HG03280 (cell line): ENCODE results near the gene SNRNP27.
"Not testable (repeated sequence)": the region's sequence is repeated elsewhere in the genome, so short reads cannot be mapped to it uniquely, and the experiment has no call there.

ENCODE experiments used
- ATAC-seq: cut with Tn5 transposase; IDR thresholded peaks from one replicate; pipeline ENCODE4 v1.9.1; 2021; ENCODE audit warnings: mild to moderate bottlenecking, moderate library complexity; ENCODE audit not compliant: unreplicated experiment

The SNRNP27 gene, protein sequence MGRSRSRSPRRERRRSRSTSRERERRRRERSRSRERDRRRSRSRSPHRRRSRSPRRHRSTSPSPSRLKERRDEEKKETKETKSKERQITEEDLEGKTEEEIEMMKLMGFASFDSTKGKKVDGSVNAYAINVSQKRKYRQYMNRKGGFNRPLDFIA

DNA sequence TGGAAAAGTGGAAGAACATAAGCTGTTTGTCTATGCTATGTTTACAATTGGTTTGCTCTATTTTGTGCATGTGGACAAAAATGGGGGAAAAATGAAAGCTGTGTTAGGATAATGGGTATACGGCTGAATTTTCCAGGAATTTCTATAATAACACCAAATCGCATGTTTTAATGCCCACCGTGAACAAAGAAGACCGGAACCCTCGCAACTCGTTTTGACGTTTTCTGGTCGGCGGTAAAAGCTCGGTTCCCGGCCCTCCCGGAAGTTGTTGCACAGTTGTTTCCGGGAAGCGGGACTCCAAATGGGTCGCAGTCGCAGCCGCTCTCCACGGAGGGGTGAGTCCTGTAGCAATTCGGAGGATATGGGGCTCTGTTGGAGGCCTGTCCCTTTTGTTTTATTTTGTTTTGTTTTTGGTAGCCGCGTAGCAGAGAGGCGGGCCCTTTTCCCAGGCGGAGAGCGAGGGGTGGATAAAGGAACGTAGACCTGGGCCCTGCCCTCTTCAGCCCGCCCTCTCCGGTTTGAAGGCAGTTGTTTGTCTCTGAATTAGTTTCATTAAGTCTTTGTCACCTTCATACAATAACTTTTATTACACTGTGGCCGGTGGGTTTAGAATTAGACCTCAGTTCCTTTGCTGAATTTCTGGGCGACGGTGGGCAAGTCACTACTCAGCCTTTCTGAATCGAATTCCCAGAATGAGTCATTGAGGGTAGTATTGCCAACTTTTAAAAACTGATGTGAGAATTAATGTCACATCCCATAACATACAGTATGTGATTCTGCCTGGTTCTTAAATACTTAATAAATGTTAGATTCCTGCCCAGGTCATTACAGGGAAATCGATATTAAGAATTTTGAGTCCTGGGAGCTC lies at the start of gene SNRNP27:
SNRNP27 (plus strand) TSS at position 273 of the 868 bp plus-strand sequence; CDS start at position 302, 29 bp downstream.
- peak; percentile 68 for ATAC-seq

DNA sequence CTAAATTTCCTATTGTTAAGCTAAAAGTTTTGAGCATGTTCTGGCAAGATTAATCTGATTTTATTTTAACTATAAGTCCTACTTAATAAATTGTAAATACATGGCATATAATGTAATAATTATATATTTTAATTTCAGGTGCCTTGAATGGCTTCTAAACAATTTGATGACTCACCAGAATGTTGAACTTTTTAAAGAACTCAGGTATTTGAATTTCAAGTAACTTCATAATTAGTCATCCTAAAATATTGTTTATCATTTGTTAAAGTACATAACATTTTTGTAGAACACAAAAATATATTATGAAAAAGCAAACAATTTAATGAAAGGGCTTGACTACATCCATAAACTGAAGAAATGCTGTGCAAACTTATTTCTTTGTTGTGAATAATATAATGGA lies 49.8 kb upstream of the SNRNP27 start:
- no peak for ATAC-seq

DNA sequence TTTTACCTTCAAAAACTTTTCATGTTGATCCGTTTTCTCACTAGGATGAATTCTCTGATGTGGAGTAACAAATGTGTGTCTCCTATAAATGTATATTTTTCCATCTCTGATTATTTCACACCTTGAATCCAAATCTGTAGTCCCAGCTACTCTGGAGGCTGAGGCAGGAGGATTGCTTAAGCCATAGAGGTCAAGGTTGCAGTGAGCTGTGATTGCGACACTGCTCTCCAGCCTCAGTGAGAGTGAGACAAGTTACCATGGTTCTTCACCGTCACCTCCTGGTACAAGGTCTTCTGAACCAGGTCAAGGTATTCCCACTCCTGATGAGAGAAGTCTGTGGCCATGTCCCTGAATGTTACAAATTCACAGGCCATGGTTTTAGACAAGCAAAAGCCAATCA lies 49.2 kb upstream of the SNRNP27 start:
- ATAC-seq, result no peak

DNA sequence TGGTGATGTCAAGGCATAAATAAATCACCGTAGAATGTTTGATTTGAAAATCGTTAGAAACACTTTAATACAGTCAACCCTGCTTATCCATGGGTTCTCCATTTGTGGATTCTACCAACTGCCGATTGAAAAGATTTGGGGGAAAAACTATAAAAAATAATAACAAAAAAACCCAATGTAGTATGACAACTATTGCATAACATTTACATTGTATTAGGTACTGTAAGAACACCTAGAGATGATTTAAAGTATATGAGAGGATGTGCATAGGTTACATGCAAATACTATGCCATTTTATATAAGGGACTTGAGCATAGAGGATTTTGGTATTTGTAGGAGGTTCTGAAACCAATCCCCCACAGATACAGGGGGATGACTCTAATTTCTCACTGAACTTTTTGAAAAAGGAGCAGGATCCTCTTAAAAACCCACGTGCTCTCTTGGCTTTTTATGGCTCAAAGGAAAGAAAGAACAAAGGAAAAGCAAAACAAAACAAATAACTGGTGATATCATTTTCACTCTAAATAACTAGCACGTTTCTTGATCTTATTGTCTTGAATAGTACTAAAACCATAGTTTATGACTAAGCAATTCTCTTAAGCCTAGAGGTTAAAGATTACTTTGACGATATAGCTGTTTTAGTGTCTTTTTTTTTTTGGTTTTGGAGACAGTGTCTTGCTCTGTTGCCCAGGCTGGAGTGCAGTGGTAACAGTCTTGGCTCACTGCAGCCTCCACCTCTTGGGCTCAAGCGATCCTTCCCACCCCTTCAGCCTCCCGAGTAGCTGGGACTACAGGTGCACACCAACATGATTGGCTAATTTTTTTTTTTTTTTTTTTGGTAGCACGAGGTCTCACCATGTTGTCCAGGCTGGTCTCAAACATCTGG lies 47.3 kb upstream of the SNRNP27 start:
- no peak for ATAC-seq

- ATAC-seq, result no peak
Measured at GRCh38 chr2:69847068-69847828, 46.5 kb upstream of the SNRNP27 start.

DNA sequence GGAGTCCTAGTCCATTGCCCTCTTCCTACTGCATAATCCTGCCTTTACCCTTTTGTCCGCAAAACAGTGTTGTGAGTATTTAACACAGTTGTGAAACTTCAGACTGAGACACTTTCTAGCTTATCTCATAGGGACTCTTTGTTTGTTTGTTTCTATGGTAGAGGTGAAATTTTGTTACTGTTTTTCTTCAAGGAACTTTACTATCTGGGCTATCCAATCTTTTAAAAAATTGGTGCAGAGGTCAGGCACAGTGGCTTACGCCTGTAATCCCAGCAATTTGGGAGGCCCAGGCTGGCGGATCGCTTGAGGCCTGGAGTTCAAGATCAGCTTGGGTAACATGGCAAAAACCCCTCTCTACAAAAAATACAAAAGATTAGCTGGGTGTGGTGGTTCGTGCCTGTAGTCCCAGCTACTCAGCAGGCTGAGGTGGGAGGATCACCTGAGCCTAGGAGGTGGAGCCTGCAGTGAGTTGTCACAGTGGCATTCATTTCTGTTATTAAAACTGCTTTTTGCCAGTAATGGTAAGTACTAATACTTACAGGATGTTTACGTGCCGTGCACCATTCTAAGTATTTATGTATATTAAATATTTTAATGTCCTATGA lies 45.5 kb upstream of the SNRNP27 start:
- ATAC-seq, result no peak

DNA sequence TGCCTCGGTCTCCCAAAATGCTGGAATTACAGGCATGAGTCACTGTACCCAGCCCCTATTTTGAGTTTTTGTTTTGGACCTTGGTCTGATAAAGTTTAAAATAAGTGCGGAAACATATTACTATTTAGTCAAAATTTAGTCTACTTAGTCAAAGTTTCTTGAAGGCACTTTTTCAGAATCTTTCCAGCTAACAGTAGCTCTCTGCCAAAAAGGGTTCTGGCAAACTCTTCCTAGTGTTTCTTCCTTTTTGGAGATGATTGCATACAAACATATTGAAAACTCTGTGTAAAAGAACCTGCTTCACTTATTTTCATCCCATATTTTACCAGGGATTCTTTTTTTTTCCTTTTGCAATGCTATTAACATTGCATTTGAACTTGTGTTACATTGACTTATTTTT lies 35.5 kb upstream of the SNRNP27 start:
- no peak for ATAC-seq

DNA sequence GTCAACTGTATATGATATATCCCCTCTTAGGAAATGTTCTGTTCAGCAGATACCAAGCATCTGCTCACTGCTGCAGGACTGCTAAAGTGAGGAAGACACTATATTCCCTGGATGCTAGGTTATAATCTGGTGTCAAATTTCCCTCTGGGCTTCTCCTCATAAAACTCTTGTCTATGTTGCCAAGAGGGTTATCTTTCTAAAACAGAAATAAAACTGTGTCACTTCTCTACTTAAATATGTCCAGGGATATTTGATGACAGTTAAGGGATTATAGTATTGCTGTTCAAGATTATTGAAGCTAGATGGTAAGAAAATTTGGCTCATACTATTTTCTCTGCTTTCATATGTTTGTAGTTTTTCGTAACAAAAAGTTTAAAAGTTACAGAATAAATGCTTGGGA lies 30.5 kb upstream of the SNRNP27 start:
- ATAC-seq, result no peak

- no peak for ATAC-seq
Measured at GRCh38 chr2:69888451-69888850, 5.3 kb upstream of the SNRNP27 start.

DNA sequence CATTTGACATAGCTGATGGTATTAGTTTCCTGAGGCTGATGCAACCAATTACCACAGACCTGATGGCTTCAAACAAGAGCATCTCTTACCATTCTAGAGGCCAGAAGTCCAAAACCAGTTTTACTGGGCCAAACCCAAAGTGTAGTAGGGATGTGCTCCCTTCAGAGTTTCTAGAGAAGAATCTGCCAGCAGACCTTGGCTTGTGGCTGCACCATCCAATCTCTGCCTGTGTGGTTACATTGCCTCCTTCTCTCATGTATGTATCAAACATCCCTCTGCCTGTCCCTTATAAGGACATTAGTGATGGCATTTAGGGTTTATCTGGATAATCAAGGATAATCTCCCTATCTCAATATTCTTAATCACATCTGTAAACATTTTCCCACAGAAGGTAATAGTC lies 4.5 kb upstream of the SNRNP27 start:
- no peak for ATAC-seq

- no peak for ATAC-seq
Measured at GRCh38 chr2:69890881-69891280, 2.9 kb upstream of the SNRNP27 start.

- not testable (repeated sequence) for ATAC-seq
Measured at GRCh38 chr2:69892838-69893424, 825 bp upstream of the SNRNP27 start.

GRCh38 chr2:69894737-69895136 lies 981 bp downstream of the SNRNP27 start:
- ATAC-seq, result not testable (repeated sequence)

DNA sequence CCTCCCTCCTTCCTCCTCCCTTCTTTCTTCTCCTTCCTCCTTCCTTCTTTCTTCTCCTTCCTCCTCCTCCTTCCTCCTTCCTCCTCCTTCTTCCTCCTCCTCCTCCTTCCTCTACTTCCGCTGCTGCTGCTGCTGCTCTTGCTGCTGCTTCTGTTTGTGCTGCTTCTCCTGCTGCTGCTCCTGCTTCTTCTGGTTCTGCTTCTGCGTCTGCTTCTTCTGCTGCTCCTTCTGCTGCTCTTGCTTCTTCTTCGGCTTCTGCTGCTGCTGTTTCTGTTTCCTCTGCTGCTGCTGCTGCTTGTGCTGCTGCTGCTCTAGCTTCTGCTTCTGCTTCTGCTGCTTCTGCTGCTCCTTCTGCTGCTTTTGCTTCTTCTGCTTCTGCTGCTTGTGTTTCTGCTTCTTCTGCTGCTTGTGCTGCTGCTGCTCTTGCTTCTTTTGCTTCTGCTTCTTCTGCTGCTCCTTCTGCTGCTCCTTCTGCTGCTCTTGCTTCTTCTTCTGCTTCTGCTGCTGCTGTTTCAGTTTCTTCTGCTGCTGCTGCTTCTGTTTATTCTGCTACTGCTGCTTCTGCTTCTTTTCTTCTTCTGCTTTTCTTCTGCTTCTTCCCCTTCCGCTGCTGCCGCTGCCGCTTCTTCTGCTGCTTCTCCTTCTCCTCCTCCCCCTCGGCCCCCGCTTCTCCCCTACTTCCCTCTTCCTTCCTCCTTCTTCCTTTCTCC lies 8.6 kb downstream of the SNRNP27 start:
- no peak for ATAC-seq

GRCh38 chr2:69907216-69907615 lies 13.5 kb downstream of the SNRNP27 start:
- no peak for ATAC-seq

DNA sequence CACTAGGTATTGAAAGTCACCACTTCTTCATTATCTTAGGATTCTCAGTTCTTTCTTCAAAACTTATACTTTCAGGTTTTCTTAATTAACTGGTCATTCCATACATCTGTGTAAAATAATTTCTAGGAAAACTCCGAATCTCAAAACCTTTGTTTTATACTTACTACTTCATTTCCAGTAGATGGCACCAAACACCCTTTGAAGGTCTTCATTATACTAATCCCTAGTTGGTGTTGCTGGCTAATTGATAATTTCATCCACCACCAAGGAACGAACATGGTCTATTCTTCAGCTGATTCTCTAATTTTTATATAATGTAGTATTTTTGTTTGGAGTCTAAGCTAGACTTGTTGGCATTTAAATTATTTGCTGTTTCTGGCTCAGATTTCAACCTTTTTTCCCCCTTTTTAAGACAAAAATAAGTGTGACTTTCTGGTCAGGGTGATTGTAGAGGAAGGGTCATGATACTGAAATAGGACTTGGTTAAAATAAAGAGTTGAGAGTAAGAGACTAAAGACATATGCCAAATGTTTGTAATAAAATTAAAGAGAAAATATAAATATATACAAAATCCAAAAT lies 18.3 kb downstream of the SNRNP27 start:
- no peak for ATAC-seq

DNA sequence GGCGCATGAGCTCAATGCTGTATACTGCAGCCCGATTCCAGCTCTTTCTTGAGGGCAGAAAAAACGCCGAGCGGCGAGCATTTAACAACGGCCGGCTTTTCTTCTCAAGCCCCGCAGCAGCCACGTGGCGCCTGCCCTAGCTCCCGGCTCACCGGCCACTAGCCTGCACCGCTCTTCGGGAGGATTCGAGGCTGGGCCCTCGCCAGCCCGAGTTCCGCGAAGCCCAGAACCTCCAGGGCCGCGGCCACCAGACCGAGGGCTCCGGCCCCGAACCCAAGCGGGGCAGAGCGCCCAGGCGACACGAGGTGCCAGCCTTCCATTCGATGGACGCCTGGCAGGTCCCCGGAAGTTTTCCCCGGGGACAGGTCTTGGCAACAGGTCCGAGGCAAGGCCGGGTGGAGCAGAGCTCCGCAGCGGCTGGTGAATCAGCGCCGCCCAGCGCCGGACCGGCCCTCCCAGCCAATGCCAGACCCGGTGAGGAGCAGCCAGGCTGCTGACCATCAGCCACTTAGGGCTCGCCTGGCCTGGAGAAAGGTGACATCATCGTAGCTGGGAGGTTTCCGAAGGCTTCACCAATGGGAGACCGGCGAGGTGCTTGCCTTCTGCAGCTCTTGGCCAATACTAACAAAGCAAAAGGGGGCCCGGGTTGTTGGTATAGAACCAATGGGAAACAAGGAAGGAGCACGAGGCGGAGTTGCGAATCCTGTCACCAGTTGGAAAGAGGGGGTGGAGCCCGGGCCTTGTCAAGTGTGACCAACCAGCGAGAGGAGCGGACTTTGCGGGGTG lies 20.6 kb downstream of the SNRNP27 start:
- ATAC-seq, result peak; percentile 85
